Mesenchymal stem cell (in vitro differentiated cells and primary cell): ENCODE results near the gene COL6A1.

ENCODE experiments used
- DNase-seq: peaks from one replicate; pipeline ENCODE4 v3.0.0-alpha.2; 2013
- H2AFZ ChIP-seq: one replicate; pipeline ENCODE4 v1.6.1; 2013; ENCODE audit warnings: low read depth, mild to moderate bottlenecking, control low read depth, inconsistent platforms, low read length, moderate library complexity
- H2AK5ac ChIP-seq: 2 replicates; pipeline ENCODE4 v1.6.1; 2013; ENCODE audit warnings: low read length, moderate library complexity, mild to moderate bottlenecking, inconsistent platforms; ENCODE audit not compliant: severe bottlenecking
- H2BK120ac ChIP-seq: one replicate; pipeline ENCODE4 v1.6.1; 2013; ENCODE audit warnings: low read depth, mild to moderate bottlenecking, inconsistent platforms, low read length, moderate library complexity
- H2BK12ac ChIP-seq, 2 experiments: one replicate each; pipeline ENCODE4 v1.6.1; 2013; ENCODE audit warnings: inconsistent platforms in 2 of 2, low read length in 2 of 2, mild to moderate bottlenecking in 2 of 2, moderate library complexity in 2 of 2, control low read depth in 1 of 2
- H2BK15ac ChIP-seq: one replicate; pipeline ENCODE4 v1.6.1; 2013; ENCODE audit warnings: mild to moderate bottlenecking, low read depth, inconsistent platforms; ENCODE audit not compliant: poor library complexity, severe bottlenecking
- H2BK5ac ChIP-seq: 2 replicates; pipeline ENCODE4 v1.6.1; 2013; ENCODE audit warnings: low read depth, mild to moderate bottlenecking, low read length, control low read depth, inconsistent platforms; ENCODE audit not compliant: poor library complexity, severe bottlenecking
- H3K14ac ChIP-seq, 2 experiments: one replicate each; pipeline ENCODE4 v1.6.1; 2013; ENCODE audit warnings: inconsistent platforms in 2 of 2, low read length in 2 of 2, control low read depth in 1 of 2, mild to moderate bottlenecking in 1 of 2, moderate library complexity in 1 of 2
- H3K18ac ChIP-seq, 2 experiments: one replicate each; pipeline ENCODE4 v1.6.1; 2013; ENCODE audit warnings: inconsistent platforms in 2 of 2, low read length in 2 of 2, control low read depth in 1 of 2, low read depth in 1 of 2, mild to moderate bottlenecking in 1 of 2
- H3K23ac ChIP-seq, 2 experiments: one replicate each; pipeline ENCODE4 v1.6.1; 2013; ENCODE audit warnings: inconsistent platforms in 2 of 2, low read length in 2 of 2, mild to moderate bottlenecking in 2 of 2, moderate library complexity in 2 of 2, control low read depth in 1 of 2
- H3K27ac ChIP-seq: 2 replicates; pipeline ENCODE4 v1.5.1; 2013; ENCODE audit warnings: mild to moderate bottlenecking, moderate library complexity, low read length, control low read depth, inconsistent platforms; ENCODE audit not compliant: poor library complexity, severe bottlenecking
- H3K27me3 ChIP-seq, 2 experiments: 2 replicates each; pipeline versions ENCODE4 v1.6.1 to v1.7.0; 2013; ENCODE audit warnings: low read length in 2 of 2, mild to moderate bottlenecking in 2 of 2, moderate library complexity in 2 of 2, control low read depth in 1 of 2, inconsistent platforms in 1 of 2; ENCODE audit not compliant: control insufficient read depth in 1 of 2, insufficient read depth in 1 of 2
- H3K36me3 ChIP-seq, 2 experiments: 2 replicates each; pipeline versions ENCODE4 v1.6.1 to v1.7.0; 2013; ENCODE audit warnings: low read length in 2 of 2, control low read depth in 1 of 2, inconsistent platforms in 1 of 2, low read depth in 1 of 2, mild to moderate bottlenecking in 1 of 2; ENCODE audit not compliant: insufficient read depth in 2 of 2, control insufficient read depth in 1 of 2
- H3K4ac ChIP-seq, 2 experiments: one replicate each; pipeline ENCODE4 v1.6.1; 2013; ENCODE audit warnings: inconsistent platforms in 2 of 2, low read length in 2 of 2, mild to moderate bottlenecking in 2 of 2, moderate library complexity in 2 of 2, control low read depth in 1 of 2, low read depth in 1 of 2
- H3K4me1 ChIP-seq: 2 replicates; pipeline ENCODE4 v1.6.1; 2013; ENCODE audit warnings: low read depth, low read length, control low read depth; ENCODE audit not compliant: control insufficient read depth, insufficient read depth
- H3K4me2 ChIP-seq: 2 replicates; pipeline ENCODE4 v1.6.1; 2013; ENCODE audit warnings: low read length, mild to moderate bottlenecking, inconsistent platforms; ENCODE audit not compliant: poor library complexity, severe bottlenecking
- H3K4me3 ChIP-seq, 2 experiments: 2 replicates each; pipeline versions ENCODE4 v1.5.1 to v1.7.0; 2013; ENCODE audit warnings: low read length in 2 of 2, mild to moderate bottlenecking in 2 of 2, control low read depth in 1 of 2, low read depth in 1 of 2; ENCODE audit not compliant: insufficient read depth in 1 of 2
- H3K79me1 ChIP-seq: replicated peaks from 2 replicates; pipeline ENCODE4 v1.6.1; 2013; ENCODE audit warnings: mild to moderate bottlenecking, control low read depth, low read length, inconsistent platforms; ENCODE audit not compliant: poor library complexity, severe bottlenecking
- H3K9ac ChIP-seq: 2 replicates; pipeline ENCODE4 v1.7.0; 2013; ENCODE audit warnings: mild to moderate bottlenecking, low read length, moderate library complexity
- H3K9me3 ChIP-seq: 2 replicates; pipeline ENCODE4 v1.7.0; 2013; ENCODE audit warnings: mild to moderate bottlenecking, low read length; ENCODE audit not compliant: control insufficient read depth
- H4K8ac ChIP-seq: one replicate; pipeline ENCODE4 v1.6.1; 2013; ENCODE audit warnings: inconsistent platforms, mild to moderate bottlenecking, low read length, moderate library complexity
- H4K91ac ChIP-seq: one replicate; pipeline ENCODE4 v1.6.1; 2013; ENCODE audit warnings: mild to moderate bottlenecking, low read length, inconsistent platforms
- WGBS: methylation state at CpG from one replicate; pipeline ENCODE4 v1.1.7; 2013; ENCODE audit warnings: mixed read lengths; 5-methylcytosine and 5-hydroxymethylcytosine counted together

The COL6A1 gene

DNA sequence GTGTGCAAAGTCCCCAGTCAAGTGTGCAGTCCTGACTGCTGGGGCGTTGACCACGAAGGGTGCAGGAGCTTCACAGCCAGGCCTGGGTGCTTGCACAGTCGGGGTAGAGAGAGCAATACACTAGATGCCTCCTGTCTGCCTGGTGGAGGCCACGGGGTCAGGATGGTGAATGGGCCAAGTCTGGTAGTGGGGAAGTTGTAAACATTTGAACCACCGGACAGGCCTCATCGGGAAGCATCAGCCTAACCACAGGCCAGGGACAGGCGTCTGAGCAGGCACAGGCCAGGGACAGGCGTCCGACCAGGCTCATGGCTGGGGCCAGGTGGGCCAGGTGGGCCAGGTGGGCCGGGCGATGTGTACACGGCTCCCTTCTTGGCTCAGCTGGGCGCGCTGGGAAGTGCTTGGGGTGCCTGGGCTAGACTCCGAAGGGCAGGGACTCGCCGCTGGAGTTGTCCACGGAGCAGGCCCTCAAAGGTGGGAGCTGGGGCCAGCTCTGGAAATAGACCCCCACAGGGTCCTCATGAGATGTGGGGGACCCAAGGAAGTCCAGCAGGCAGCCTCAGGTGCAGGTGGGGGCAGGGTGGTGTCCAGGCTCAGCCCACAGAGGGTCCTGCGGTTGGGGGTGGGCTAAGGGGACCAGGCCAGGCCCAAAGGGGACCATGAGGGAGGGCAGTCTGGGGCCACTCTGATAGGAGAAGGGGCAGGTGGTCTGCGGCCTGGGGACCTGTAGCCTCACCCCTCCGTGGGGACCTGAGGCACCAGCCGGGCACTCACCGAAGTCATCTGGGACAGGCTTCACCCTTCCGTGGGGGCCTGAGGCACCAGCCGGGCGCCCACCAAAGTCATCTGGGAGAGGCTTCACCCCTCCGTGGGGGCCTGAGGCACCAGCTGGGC is 15.0 kb downstream of the COL6A1 start:
- 93% methylated on average over 27 of the region's 27 CpGs for WGBS
- no peak overlapping the region for H4K8ac ChIP-seq
- no peak overlapping the region for H3K4me3 ChIP-seq
- no peak overlapping the region for H3K4me2 ChIP-seq
- peak overlapping the region; percentile 41 for H2BK15ac ChIP-seq
- no peak for DNase-seq
- H2BK5ac ChIP-seq, result no peak overlapping the region
- H3K23ac ChIP-seq, result no peak overlapping the region
- peaks cover 30% of the 10 kb centered on the region for H3K4me1 ChIP-seq
- H3K27ac ChIP-seq, result no peak overlapping the region
- H3K9ac ChIP-seq, result peak overlapping the region; percentile 84
- peaks cover 29% of the 10 kb centered on the region for H3K79me1 ChIP-seq
- peak overlapping the region; percentile 16 for H4K91ac ChIP-seq
- H3K4ac ChIP-seq, result no peak overlapping the region
- H3K18ac ChIP-seq, result peak overlapping the region in 1 of 2 experiments; percentile 5
- H2BK120ac ChIP-seq, result no peak overlapping the region
- H3K9me3 ChIP-seq, result no peaks in the 10 kb centered on the region
- peaks cover 97 to 100% of the 10 kb centered on the region in 2 experiments for H3K36me3 ChIP-seq
- no peak overlapping the region for H2AFZ ChIP-seq
- H3K27me3 ChIP-seq, result no peaks in the 10 kb centered on the region
- H2AK5ac ChIP-seq, result no peak overlapping the region
- peak overlapping the region in 1 of 2 experiments; percentile 15 for H3K14ac ChIP-seq
- no peak overlapping the region for H2BK12ac ChIP-seq

DNA sequence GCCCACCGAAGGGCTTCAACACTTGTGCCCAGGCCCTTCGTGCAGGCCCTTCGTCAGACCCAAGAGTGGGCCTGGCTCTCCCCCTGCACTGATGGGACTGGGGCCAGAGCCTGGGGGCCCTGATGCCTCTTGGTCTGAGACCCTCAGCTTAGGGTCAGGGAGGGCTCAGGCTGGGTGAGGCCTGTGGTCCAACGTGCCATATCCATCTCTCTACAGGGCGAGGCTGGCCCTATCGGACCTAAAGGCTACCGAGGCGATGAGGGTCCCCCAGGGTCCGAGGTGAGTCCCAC is 15.6 kb downstream of the COL6A1 start:
- Histone ChIP-seq H2BK12ac (no peak overlapping the region), H4K91ac (no peak overlapping the region), H3K27ac (no peak overlapping the region), H3K4ac (no peak overlapping the region), H2BK5ac (no peak overlapping the region), H3K36me3 (peaks cover 97 to 100% of the 10 kb centered on the region in 2 experiments), H3K14ac (no peak overlapping the region), H2AFZ (no peak overlapping the region), H3K23ac (no peak overlapping the region), H3K4me1 (peaks cover 30% of the 10 kb centered on the region), H3K9me3 (peaks cover under 1% of the 10 kb centered on the region), H4K8ac (no peak overlapping the region), H3K9ac (peak overlapping the region; percentile 38), H2AK5ac (no peak overlapping the region), H3K4me2 (no peak overlapping the region), H3K4me3 (no peak overlapping the region), H3K79me1 (peaks cover 30% of the 10 kb centered on the region), H2BK120ac (no peak overlapping the region), H3K18ac (no peak overlapping the region), H3K27me3 (no peaks in the 10 kb centered on the region), H2BK15ac (no peak overlapping the region)
- DNase-seq, result no peak
- 97% methylated on average over 9 of the region's 9 CpGs for WGBS

- Histone ChIP-seq H2AK5ac (no peak overlapping the region), H3K4me1 (peaks cover 30% of the 10 kb centered on the region), H2BK12ac (no peak overlapping the region), H3K4ac (no peak overlapping the region), H3K27ac (no peak overlapping the region), H2BK120ac (no peak overlapping the region), H2BK15ac (no peak overlapping the region), H4K91ac (no peak overlapping the region), H4K8ac (no peak overlapping the region), H3K14ac (no peak overlapping the region), H2AFZ (no peak overlapping the region), H3K4me3 (no peak overlapping the region), H3K36me3 (peaks cover 97 to 100% of the 10 kb centered on the region in 2 experiments), H3K9ac (peak overlapping the region; percentile 38), H2BK5ac (no peak overlapping the region), H3K18ac (no peak overlapping the region), H3K27me3 (no peaks in the 10 kb centered on the region), H3K79me1 (peaks cover 25% of the 10 kb centered on the region), H3K23ac (no peak overlapping the region), H3K9me3 (peaks cover 4% of the 10 kb centered on the region), H3K4me2 (no peak overlapping the region)
- WGBS, result 97% methylated on average over 33 of the region's 38 CpGs
- DNase-seq, result no peak
These were observed 16.1 kb downstream of the COL6A1 start for GRCh38 chr21:45997495-45998275.

DNA sequence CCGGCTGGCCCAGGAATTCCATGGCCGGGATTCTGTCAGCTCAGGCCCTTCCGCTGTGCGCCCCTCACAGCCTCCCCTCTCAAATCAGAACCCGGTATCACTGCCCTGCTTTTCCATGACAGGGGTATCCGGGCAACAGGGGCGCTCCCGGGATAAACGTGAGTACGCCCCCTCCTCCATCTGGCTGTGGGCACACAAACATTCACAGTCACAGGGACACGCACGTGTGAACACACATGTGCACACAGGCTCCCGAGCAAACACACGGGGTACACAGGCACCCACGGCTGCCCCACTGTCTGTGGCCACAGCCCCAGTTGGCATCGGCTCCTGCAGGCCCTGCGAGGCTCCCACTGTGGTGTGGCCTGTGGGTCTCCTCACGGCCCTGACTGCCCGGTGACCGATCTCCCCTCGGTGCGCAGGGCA is 16.7 kb downstream of the COL6A1 start:
- peak overlapping the region; percentile 32 for H3K9ac ChIP-seq
- peaks cover 8% of the 10 kb centered on the region for H3K9me3 ChIP-seq
- H3K27me3 ChIP-seq, result no peaks in the 10 kb centered on the region
- H2BK12ac ChIP-seq, result peak overlapping the region in 1 of 2 experiments; percentile 45
- H3K4me3 ChIP-seq, result no peak overlapping the region
- peaks cover 24% of the 10 kb centered on the region for H3K79me1 ChIP-seq
- no peak overlapping the region for H3K18ac ChIP-seq
- no peak overlapping the region for H2BK15ac ChIP-seq
- WGBS, result 96% methylated on average over 22 of the region's 22 CpGs
- no peak overlapping the region for H2BK120ac ChIP-seq
- H3K4ac ChIP-seq, result no peak overlapping the region
- no peak overlapping the region for H2BK5ac ChIP-seq
- no peak overlapping the region for H2AFZ ChIP-seq
- no peak overlapping the region for H3K14ac ChIP-seq
- no peak overlapping the region for H4K91ac ChIP-seq
- H4K8ac ChIP-seq, result no peak overlapping the region
- no peak overlapping the region for H3K4me2 ChIP-seq
- no peak overlapping the region for H3K27ac ChIP-seq
- no peak overlapping the region for H2AK5ac ChIP-seq
- DNase-seq, result no peak
- H3K23ac ChIP-seq, result no peak overlapping the region
- H3K4me1 ChIP-seq, result peaks cover 30% of the 10 kb centered on the region
- peaks cover 97 to 100% of the 10 kb centered on the region in 2 experiments for H3K36me3 ChIP-seq
